KG1 (cell line): Measurements from ENCODE around the gene LIMK1.

Source experiments
- DNase-seq: peaks from one replicate; lab custom pipeline; 2025; lab: John Stamatoyannopoulos, UW

Gene LIMK1

DNA sequence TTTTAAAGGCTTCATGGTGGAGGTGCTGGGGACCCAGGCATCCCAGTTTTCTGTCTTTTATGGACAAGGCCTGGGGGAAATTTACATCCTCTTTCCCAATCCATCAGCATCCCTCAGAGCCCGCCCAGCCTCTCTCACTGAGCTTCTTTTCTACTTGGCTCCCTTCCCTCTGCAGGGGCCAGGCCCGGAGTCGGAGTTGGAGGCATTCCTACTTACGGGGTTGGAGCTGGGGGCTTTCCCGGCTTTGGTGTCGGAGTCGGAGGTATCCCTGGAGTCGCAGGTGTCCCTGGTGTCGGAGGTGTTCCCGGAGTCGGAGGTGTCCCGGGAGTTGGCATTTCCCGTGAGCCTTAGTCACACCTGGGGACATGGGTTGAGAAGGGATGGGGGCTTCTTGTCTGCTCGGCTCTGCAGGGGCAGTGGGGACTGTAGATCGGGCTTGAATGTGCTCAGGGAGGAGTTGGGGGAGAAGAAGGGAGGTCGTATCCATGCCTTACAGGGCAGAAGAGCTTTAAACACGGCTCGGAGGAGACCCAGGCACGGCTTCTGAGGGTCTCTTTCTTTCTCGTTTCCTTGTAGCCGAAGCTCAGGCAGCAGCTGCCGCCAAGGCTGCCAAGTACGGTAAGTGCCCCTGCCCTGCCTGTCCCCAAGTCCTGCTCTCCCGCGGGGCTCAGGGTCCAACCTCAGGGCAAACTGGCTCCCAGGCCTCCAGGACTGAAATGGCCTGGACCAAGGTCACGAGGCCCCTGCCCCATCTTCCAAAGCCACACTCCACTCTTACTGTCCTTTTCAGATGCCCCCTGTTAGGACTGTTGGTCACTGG is 27.3 kb upstream of the LIMK1 start:
- DNase-seq: no peak

- DNase-seq: no peak
Measured at GRCh38 chr7:74057216-74057925, 26.2 kb upstream of the LIMK1 start.

DNA sequence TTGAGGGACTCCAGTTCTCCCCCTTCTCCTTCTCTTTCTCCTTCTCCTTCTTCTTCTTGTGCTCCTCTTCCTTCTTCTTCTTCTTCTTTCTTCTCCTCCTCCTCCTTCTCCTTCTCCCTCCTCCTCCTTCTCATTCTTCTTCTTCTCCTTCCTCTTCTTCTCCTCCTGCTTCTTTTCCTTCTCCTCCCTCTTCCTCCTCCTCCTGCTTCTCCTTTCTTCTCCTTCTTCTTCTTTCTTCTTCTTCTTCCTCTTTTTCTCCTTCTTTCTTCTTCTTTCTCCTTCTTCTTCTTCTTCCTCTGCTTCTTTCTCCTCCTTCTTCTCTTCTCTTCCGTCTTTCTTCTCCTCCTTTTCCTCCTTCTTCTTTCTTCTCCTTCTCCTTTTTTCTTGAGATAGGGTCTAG is 25.6 kb upstream of the LIMK1 start:
- no peak for DNase-seq

GRCh38 chr7:74058486-74058885 is 25.1 kb upstream of the LIMK1 start:
- DNase-seq: no peak

DNA sequence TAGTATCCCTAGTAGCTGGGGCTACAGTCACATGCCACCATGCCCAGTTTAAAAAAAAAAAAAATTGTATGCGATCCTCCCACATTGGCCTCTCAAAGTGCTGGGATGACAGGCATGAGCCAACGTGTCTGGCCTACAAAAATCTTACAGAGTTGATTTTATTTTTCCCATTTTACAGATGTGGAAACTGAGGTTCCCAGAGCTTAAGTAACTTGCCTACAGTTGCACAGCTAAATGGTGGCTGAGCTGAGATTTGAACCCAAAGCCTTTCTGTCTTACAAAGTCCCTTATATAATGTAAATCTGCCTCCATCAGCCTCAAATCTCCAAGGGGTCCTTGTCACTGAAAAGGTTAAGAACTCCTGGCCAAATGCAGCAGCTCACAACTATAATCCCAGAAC is 24.6 kb upstream of the LIMK1 start:
- DNase-seq: no peak

- no peak for DNase-seq
Measured at GRCh38 chr7:74059681-74060588, 23.7 kb upstream of the LIMK1 start.

DNA sequence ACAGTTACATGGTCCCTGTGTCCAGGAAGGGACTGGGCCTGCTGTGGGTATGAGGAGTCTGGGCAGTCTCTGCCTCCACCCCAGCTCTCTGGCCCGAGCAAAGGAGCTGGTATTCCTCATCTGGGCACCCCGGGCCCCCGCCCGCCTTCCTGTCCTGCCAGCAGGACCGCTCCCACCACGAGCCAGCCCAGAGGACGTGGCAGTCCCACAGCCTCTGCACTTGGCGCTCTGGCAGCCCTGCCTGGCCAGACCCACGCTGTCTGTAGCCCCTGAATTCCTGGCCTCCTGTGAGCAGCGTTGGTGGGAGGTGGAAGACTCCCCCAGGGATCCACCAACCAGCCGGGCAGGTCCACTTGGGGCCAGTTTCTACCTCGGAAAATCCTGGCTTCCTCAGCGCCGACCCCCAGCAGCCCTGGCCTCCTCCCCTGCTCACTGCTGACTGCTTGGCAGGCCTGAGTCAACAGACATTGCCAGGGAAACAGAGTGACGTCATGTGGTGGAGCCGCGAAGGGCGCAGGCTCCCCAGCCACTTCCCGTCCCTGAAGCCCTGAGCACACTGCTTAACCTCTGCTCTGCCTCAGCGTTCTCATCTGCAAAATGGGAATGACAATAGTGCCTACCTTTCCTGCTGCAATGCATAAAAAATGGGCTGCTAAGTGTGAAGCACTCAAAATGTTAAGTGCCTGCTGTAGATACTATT is 21.6 kb upstream of the LIMK1 start:
- no peak for DNase-seq

DNA sequence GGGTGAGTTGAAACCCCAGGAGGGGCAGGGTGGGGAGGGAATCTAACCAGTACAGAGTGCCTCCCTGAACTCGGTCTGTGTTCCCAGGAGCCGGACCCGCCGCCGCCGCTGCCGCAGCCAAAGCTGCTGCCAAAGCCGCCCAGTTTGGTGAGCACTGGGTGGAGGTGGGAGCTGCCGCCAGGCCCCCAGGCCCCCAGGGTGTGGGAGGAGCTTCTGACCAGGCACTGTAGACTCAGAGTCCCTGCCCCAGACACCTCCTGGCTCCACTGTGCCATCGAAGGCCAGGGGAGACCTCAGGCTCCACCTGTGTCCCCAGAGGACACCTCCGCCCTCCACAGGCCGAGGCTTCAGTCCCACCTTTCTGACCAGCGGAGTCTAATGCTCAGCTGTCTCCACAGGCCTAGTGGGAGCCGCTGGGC is 20.4 kb upstream of the LIMK1 start:
- no peak for DNase-seq

DNA sequence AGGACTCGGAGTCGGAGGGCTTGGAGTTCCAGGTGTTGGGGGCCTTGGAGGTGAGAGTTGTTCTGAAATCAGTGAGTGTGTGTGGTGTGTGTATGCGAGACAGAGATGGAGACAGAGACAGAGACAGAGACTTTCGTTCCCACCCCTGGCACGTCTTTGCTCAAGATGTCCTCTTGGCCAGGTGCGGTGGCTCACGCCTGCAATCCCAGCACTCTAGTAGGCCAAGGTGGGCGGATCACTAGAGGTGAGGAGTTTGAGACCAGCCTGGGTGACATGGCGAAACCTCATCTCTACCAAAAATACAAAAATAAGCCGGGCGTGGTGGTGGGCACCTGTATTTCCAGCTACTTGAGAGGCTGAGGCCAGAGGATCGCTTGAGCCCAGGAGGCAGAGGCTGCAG is 20.0 kb upstream of the LIMK1 start:
- DNase-seq: no peak

- no peak for DNase-seq
Measured at GRCh38 chr7:74064696-74065095, 18.9 kb upstream of the LIMK1 start.

GRCh38 chr7:74066626-74067025 is 17.0 kb upstream of the LIMK1 start:
- no peak for DNase-seq

DNA sequence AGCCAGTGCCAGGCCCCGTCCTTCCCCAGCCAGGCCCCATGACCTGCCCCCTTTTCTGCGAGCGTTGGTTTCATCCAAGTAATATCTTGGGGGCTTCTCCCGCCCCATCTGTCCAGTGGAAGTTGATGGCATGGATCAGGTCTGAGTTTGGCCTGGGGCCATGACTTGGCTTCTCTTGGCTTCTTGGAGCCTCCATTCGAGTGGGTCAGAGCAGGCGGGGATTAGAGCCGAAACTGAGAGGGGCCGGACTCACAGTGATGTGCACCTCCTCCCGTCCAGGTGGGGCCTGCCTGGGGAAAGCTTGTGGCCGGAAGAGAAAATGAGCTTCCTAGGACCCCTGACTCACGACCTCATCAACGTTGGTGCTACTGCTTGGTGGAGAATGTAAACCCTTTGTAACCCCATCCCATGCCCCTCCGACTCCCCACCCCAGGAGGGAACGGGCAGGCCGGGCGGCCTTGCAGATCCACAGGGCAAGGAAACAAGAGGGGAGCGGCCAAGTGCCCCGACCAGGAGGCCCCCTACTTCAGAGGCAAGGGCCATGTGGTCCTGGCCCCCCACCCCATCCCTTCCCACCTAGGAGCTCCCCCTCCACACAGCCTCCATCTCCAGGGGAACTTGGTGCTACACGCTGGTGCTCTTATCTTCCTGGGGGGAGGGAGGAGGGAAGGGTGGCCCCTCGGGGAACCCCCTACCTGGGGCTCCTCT is 15.1 kb upstream of the LIMK1 start:
- DNase-seq: no peak

DNA sequence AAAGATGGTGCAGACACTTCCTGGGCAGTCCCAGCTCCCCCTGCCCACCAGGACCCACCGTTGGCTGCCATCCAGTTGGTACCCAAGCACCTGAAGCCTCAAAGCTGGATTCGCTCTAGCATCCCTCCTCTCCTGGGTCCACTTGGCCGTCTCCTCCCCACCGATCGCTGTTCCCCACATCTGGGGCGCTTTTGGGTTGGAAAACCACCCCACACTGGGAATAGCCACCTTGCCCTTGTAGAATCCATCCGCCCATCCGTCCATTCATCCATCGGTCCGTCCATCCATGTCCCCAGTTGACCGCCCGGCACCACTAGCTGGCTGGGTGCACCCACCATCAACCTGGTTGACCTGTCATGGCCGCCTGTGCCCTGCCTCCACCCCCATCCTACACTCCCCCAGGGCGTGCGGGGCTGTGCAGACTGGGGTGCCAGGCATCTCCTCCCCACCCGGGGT is 14.5 kb upstream of the LIMK1 start:
- no peak for DNase-seq

DNA sequence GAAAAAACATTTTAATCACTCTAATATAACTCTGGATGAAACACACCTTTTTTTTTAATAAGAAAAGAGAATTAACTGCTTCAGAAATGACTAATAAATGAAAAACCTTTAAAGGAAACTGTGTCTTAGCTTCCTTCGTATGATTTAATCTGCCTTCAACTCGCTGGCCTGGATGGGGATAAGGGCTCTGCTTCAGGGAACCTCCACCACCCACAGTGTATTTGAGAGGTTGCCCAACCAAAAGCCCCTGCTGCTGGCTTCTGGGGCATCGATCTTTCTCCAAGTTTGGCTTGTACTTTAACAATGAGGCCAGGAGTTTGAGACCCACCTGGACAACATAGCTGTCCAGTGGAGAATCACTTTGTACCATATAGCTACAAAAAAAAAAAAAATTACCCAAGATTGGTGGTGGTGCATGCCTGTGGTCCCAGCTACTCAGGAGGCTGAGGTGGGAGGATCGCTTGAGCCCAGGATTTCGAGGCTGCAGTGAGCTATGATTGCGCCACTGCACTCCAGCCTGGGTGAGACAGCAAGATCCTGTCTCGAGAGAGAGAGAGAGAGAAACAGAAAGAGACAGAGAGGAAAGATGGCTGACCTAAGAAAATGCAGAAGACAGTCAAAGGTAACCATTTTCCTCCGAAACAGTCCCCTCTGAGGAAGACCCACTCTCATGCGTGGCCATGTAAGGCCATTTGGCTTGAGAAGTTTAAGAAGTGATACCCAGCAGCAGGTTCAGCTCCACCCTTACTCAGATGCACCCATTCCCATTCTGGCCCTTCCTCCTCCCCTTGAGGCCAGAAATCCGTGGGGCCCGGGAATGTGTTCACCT is 13.6 kb upstream of the LIMK1 start:
- no peak for DNase-seq

DNA sequence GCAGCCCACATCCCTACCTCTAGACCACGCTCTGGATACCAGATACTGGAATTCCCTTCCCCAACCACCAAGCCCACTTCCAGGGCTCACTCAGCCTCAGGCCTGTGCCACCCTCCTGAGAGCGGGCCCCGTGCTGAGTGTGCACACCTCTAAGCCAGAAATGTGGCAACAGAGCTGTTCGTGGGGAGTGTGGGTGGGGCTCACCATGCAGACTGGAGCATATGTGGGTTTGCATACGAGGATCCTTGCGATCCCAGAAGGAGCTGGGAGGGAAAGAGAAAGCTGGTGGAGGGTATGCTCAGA is 13.0 kb upstream of the LIMK1 start:
- no peak for DNase-seq

GRCh38 chr7:74071121-74071520 is 12.5 kb upstream of the LIMK1 start:
- DNase-seq: no peak

DNA sequence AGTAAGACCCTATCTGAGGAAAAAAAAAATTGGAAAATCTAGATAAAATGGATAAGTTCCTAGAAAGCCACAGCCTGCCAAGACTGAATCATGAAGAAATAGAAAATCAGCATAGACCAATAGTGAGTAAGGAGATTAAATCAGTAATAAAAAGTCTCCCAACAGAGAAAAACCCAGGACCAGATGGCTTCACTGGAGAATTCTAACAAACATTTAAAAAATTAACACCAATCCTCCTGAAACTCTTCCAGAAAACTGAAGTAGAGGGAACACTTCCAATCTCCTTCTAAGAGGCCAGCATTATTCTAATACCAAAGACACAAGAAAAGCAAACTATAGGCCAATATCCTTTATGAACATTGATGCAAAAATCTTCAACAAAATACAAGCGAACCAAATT is 8.8 kb upstream of the LIMK1 start:
- DNase-seq: no peak

- DNase-seq: no peak
Measured at GRCh38 chr7:74078461-74078860, 5.1 kb upstream of the LIMK1 start.

DNA sequence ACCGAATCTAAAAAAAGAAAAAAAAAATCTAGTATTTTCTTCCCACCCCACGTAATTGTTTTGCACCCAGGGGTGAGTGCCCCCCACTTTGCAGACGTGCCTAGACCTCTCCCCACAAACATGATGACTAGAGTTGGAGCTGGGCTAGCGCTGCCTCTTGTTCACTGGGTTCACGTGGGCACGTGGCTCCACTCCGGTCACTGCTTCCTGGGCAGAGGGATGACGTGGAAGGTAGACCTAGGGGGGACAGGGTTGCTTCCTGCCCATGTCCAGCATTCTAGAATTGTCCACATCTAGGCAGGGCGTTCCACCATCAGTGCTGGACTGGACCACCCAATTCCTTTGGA is 861 bp upstream of the LIMK1 start:
- DNase-seq: no peak

- no peak for DNase-seq
Measured at GRCh38 chr7:74083928-74084721, 521 bp downstream of the LIMK1 start.
